Type B pancreatic cell (in vitro differentiated cells): ENCODE measurements around the gene COL4A2. TPM values are rescaled to one million over a fixed set of nuclear protein-coding genes. Genes with fewer than 3 reads are reported as not detected.

Experiments used
- DNase-seq: peaks from one replicate; pipeline ENCODE4 v3.0.0; 2021; ENCODE audit warnings: mixed read lengths; ENCODE audit not compliant: unreplicated experiment; ENCODE audit errors: extremely low spot score
- H3K27ac Mint-ChIP-seq: 2 replicates; pipeline ENCODE4 v1.8.0; 2021; ENCODE audit warnings: mild to moderate bottlenecking, mixed read lengths
- H3K27me3 Mint-ChIP-seq: 2 replicates; pipeline ENCODE4 v1.8.0; 2021; ENCODE audit warnings: mixed read lengths
- H3K36me3 Mint-ChIP-seq: 2 replicates; pipeline ENCODE4 v1.8.0; 2021; ENCODE audit warnings: mixed read lengths
- H3K4me1 Mint-ChIP-seq: one replicate; pipeline ENCODE4 v1.8.0; 2021; ENCODE audit warnings: mixed read lengths; ENCODE audit not compliant: unreplicated experiment
- H3K4me3 Mint-ChIP-seq: 2 replicates; pipeline ENCODE4 v1.8.0; 2021; ENCODE audit warnings: mild to moderate bottlenecking, mixed read lengths
- H3K9me3 Mint-ChIP-seq: 2 replicates; pipeline ENCODE4 v1.8.0; 2021; ENCODE audit warnings: mixed read lengths
- CTCF ChIP-seq: fragments of 200-600 bp; sonication (generic); conservative IDR thresholded peaks from 2 replicates; pipeline ENCODE4 v1.5.0; 2021; ENCODE audit warnings: antibody characterized with exemption, mild to moderate bottlenecking
- total RNA-seq: library from RNA; stranded (reverse); gene quantifications from 2 replicates; pipeline ENCODE4 v1.2.1, GENCODE V29; 2021; ENCODE audit warnings: low replicate concordance

Gene COL4A2
- total RNA-seq, 1 donor from 2014 or later: 145 TPM

- no peak overlapping the region for H3K27ac Mint-ChIP-seq
- H3K9me3 Mint-ChIP-seq: no peaks in the 10 kb centered on the region
Measured at GRCh38 chr13:110301606-110302553, 5.2 kb upstream of the COL4A2 start.

GRCh38 chr13:110302997-110303396 is 4.1 kb upstream of the COL4A2 start:
- TF ChIP-seq CTCF: no peak
- Mint-ChIP-seq H3K36me3 (no peaks in the 10 kb centered on the region), H3K4me3 (no peak overlapping the region), H3K27me3 (peaks cover 42% of the 10 kb centered on the region), H3K4me1 (peaks cover 30% of the 10 kb centered on the region), H3K9me3 (no peaks in the 10 kb centered on the region), H3K27ac (no peak overlapping the region)
- DNase-seq: no peak

More at GRCh38 chr13:110301606-110302553, 5.2 kb upstream of the COL4A2 start:
- Mint-ChIP-seq H3K27me3 (peaks cover 40% of the 10 kb centered on the region), H3K4me3 (no peak overlapping the region), H3K4me1 (peaks cover 30% of the 10 kb centered on the region), H3K36me3 (no peaks in the 10 kb centered on the region)
- peak; percentile 27 for DNase-seq
- TF ChIP-seq CTCF: no peak

- no peaks in the 10 kb centered on the region for H3K9me3 Mint-ChIP-seq
- no peak for DNase-seq
- no peak for TF ChIP-seq CTCF
- H3K36me3 Mint-ChIP-seq: no peaks in the 10 kb centered on the region
- H3K27ac Mint-ChIP-seq: no peak overlapping the region
- peaks cover 37% of the 10 kb centered on the region for H3K4me1 Mint-ChIP-seq
- peaks cover 48% of the 10 kb centered on the region for H3K27me3 Mint-ChIP-seq
- no peak overlapping the region for H3K4me3 Mint-ChIP-seq
Measured at GRCh38 chr13:110303644-110304043, 3.4 kb upstream of the COL4A2 start.

- no peaks in the 10 kb centered on the region for H3K9me3 Mint-ChIP-seq
- peak overlapping the region; percentile 21 for H3K4me3 Mint-ChIP-seq
- H3K27ac Mint-ChIP-seq: peak overlapping the region; percentile 24
- H3K36me3 Mint-ChIP-seq: no peaks in the 10 kb centered on the region
- no peak for TF ChIP-seq CTCF
- H3K27me3 Mint-ChIP-seq: peaks cover 51% of the 10 kb centered on the region
- DNase-seq: no peak
- peaks cover 43% of the 10 kb centered on the region for H3K4me1 Mint-ChIP-seq
Measured at GRCh38 chr13:110304256-110304655, 2.8 kb upstream of the COL4A2 start.

GRCh38 chr13:110305001-110305400 is 2.1 kb upstream of the COL4A2 start:
- TF ChIP-seq CTCF: no peak
- no peak for DNase-seq
- H3K36me3 Mint-ChIP-seq: no peaks in the 10 kb centered on the region
- peaks cover 51% of the 10 kb centered on the region for H3K27me3 Mint-ChIP-seq
- peaks cover 45% of the 10 kb centered on the region for H3K4me1 Mint-ChIP-seq
- H3K9me3 Mint-ChIP-seq: no peaks in the 10 kb centered on the region
- peak overlapping the region; percentile 82 for H3K4me3 Mint-ChIP-seq
- H3K27ac Mint-ChIP-seq: no peak overlapping the region
